ENCODE data around the gene LRP8. TPM values are rescaled to one million over a fixed set of nuclear protein-coding genes. Genes with fewer than 3 reads are reported as not detected.
A peak's percentile ranks its signal among the peaks of the same experiment; 100 is the strongest.

The LRP8 gene
- total and polyA plus RNA-seq, 9 of the 15 experiments (the other 6 are each of a cell fraction or from before 2014, with no cell fraction given), result 7.1 to 56.1 (median 31.3) TPM

- TF ChIP-seq E4F1 (CRISPR knock-in tag; IDR thresholded peaks at IDR 0.05; ENCODE audit: borderline replicate concordance) (peak; percentile 99), POLR2AphosphoS5 (IDR thresholded peaks at IDR 0.05; ENCODE audit: control insufficient read depth, insufficient read depth, low read depth, low read length) (peak; percentile 84; the same call in 1 of the 2 replicates), NFIX (CRISPR knock-in tag; IDR thresholded peaks at IDR 0.05; ENCODE audit: low read depth) (no peak), MTA3 (IDR thresholded peaks at IDR 0.05; ENCODE audit: borderline replicate concordance) (peak; percentile 95; the same call in 1 of the 2 replicates), EP400 (IDR thresholded peaks at IDR 0.05) (peak; percentile 100), CCNT2 (IDR thresholded peaks at IDR 0.05; ENCODE audit: borderline replicate concordance, extremely low read depth, insufficient read length, low read depth, low read length) (peak; percentile 82), HNRNPH1 (optimal IDR thresholded peaks at IDR 0.05; ENCODE audit: low read depth, low read length) (no peak), FUS (optimal IDR thresholded peaks at IDR 0.05; ENCODE audit: low read depth, low read length) (peak; percentile 34), MNT (conservative IDR thresholded peaks at IDR 0.05) (peak; percentile 88 to 96), CHCHD3 (CRISPR knock-in tag; IDR thresholded peaks at IDR 0.05) (no peak), SP2 (IDR thresholded peaks at IDR 0.05; ENCODE audit: extremely low read depth, low read depth, low read length, poor library complexity, severe bottlenecking) (no peak), YBX1 (IDR thresholded peaks at IDR 0.05) (no peak), KDM4B (IDR thresholded peaks at IDR 0.05; ENCODE audit: borderline replicate concordance in 2 of 2, low read depth in 1 of 2) (peak in 1 of 2 experiments; percentile 85; a peak in 1 of 4 replicates), TFAP4 (CRISPR knock-in tag; IDR thresholded peaks at IDR 0.05; ENCODE audit: borderline replicate concordance) (peak; percentile 92), PHTF2 (CRISPR knock-in tag; IDR thresholded peaks at IDR 0.05) (no peak), ETS1 (conservative IDR thresholded peaks at IDR 0.05; ENCODE audit: control insufficient read depth, low read depth, low read length) (peak; percentile 70), CREM (IDR thresholded peaks at IDR 0.05; ENCODE audit: low read depth) (peak; percentile 89), ZSCAN29 (IDR thresholded peaks at IDR 0.05) (no peak), CBX5 (IDR thresholded peaks at IDR 0.05; ENCODE audit: borderline replicate concordance, low read depth) (no peak), CREB1 (IDR thresholded peaks at IDR 0.05) (peak; percentile 73; the same call in 1 of the 2 replicates), CREB1 (CRISPR knock-in tag; IDR thresholded peaks at IDR 0.05) (peak; percentile 74; the same call in 1 of the 2 replicates), NFRKB (IDR thresholded peaks at IDR 0.05; ENCODE audit: low read depth) (no peak)
Measured at GRCh38 chr1:53220171-53220961, 107.5 kb downstream of the LRP8 start, which contains the start of gene CZIB (continued).

Measured in K562 (cell line).